GM23338 (cell line): Measurements from ENCODE around the gene THUMPD2. TPM values are rescaled to one million over a fixed set of nuclear protein-coding genes. Genes with fewer than 3 reads are reported as not detected.

Experiments used
- ATAC-seq: fragments of 200-7000 bp; cut with Tn5 transposase; 3 replicates; pipeline ENCODE4 v1.9.1; 2020
- DNase-seq: peaks from one replicate; pipeline ENCODE4 v3.0.0-alpha.2; 2015; ENCODE audit warnings: low spot score
- H2AFZ ChIP-seq: fragments of 200-600 bp; sonication (generic); 2 replicates; pipeline ENCODE4 v1.8.0; 2016; ENCODE audit warnings: antibody characterized with exemption, mild to moderate bottlenecking, moderate library complexity
- H3F3A ChIP-seq: fragments of 200-600 bp; sonication (generic); replicated peaks from 2 replicates; pipeline ENCODE4 v1.8.0; 2017; ENCODE audit warnings: antibody characterized with exemption, mixed run types, low read depth
- H3K27ac ChIP-seq: fragments of 200-600 bp; sonication (generic); 2 replicates; pipeline ENCODE4 v1.6.1; 2016; ENCODE audit warnings: low read depth
- H3K27me3 ChIP-seq: fragments of 200-600 bp; sonication (generic); 2 replicates; pipeline ENCODE4 v1.8.0; 2016; ENCODE audit warnings: mild to moderate bottlenecking, mixed run types, moderate library complexity; ENCODE audit not compliant: insufficient read depth
- H3K36me3 ChIP-seq: fragments of 200-600 bp; sonication (generic); 2 replicates; pipeline ENCODE4 v1.8.0; 2016; ENCODE audit warnings: mild to moderate bottlenecking; ENCODE audit not compliant: insufficient read depth
- H3K4me1 ChIP-seq: fragments of 200-600 bp; sonication (generic); 2 replicates; pipeline ENCODE4 v1.8.0; 2016; ENCODE audit warnings: mild to moderate bottlenecking, moderate library complexity; ENCODE audit not compliant: insufficient read depth
- H3K4me2 ChIP-seq: fragments of 200-600 bp; sonication (generic); 2 replicates; pipeline ENCODE4 v1.7.1; 2017; ENCODE audit warnings: mixed run types
- H3K4me3 ChIP-seq: fragments of 200-600 bp; sonication (generic); 2 replicates; pipeline ENCODE4 v1.6.1; 2016; ENCODE audit warnings: mixed run types
- H3K79me2 ChIP-seq: fragments of 200-600 bp; sonication (generic); replicated peaks from 2 replicates; pipeline ENCODE4 v1.8.0; 2017; ENCODE audit warnings: mild to moderate bottlenecking; ENCODE audit not compliant: insufficient read depth
- H3K9me2 ChIP-seq: fragments of 200-600 bp; sonication (generic); 2 replicates; pipeline ENCODE4 v1.8.0; 2017; ENCODE audit not compliant: insufficient read depth
- H4K20me1 ChIP-seq: fragments of 200-600 bp; sonication (generic); replicated peaks from 2 replicates; pipeline ENCODE4 v1.8.0; 2017; ENCODE audit warnings: mild to moderate bottlenecking; ENCODE audit not compliant: insufficient read depth
- H3K27ac Mint-ChIP-seq: 2 replicates; pipeline ENCODE4 v1.8.0; 2020; ENCODE audit warnings: inconsistent platforms, mild to moderate bottlenecking, moderate library complexity, mixed read lengths
- H3K27me3 Mint-ChIP-seq: 3 replicates; pipeline ENCODE4 v1.8.0; 2022; ENCODE audit warnings: low read depth, mild to moderate bottlenecking, moderate library complexity, mixed read lengths, inconsistent platforms; ENCODE audit not compliant: insufficient read depth, poor library complexity
- H3K36me3 Mint-ChIP-seq: 3 replicates; pipeline ENCODE4 v1.8.0; 2021; ENCODE audit warnings: low read depth, mild to moderate bottlenecking, inconsistent platforms, moderate library complexity, mixed read lengths
- H3K4me1 Mint-ChIP-seq: 3 replicates; pipeline ENCODE4 v1.8.0; 2020; ENCODE audit warnings: mild to moderate bottlenecking, inconsistent platforms, mixed read lengths
- H3K4me3 Mint-ChIP-seq: 3 replicates; pipeline ENCODE4 v1.8.0; 2021; ENCODE audit warnings: moderate library complexity, mild to moderate bottlenecking, inconsistent platforms, mixed read lengths
- H3K9me3 Mint-ChIP-seq: 3 replicates; pipeline ENCODE4 v1.8.0; 2020; ENCODE audit warnings: moderate library complexity, mild to moderate bottlenecking, inconsistent platforms, mixed read lengths
- CREB1 ChIP-seq: fragments of 250-450 bp; sonication (Bioruptor Pico); IDR thresholded peaks from 2 replicates; pipeline ENCODE4 v1.5.0; 2020; ENCODE audit warnings: low read depth, mild to moderate bottlenecking, moderate library complexity
- CTCF ChIP-seq, 2 experiments: fragments of 200-600 bp in 1 of 2; sonication (generic) in 1 of 2; conservative IDR thresholded peaks; 2 replicates each; pipeline versions ENCODE4 v1.5.1 to v1.6.1; 2016 to 2017; ENCODE audit warnings: antibody characterized with exemption in 2 of 2, low read depth in 2 of 2, mild to moderate bottlenecking in 2 of 2, moderate library complexity in 1 of 2
- ETS1 ChIP-seq: IDR thresholded peaks from 2 replicates; pipeline ENCODE4 v1.6.1; 2016; ENCODE audit warnings: antibody characterized with exemption
- EZH2 ChIP-seq: fragments of 200-600 bp; sonication (generic); IDR thresholded peaks from one replicate; pipeline ENCODE4 v1.8.0; 2017; ENCODE audit warnings: antibody characterized with exemption, mild to moderate bottlenecking, low read depth; ENCODE audit not compliant: unreplicated experiment
- EZH2phosphoT487 ChIP-seq: fragments of 200-600 bp; sonication (generic); IDR thresholded peaks from one replicate; pipeline ENCODE4 v1.8.1; 2018; ENCODE audit warnings: antibody characterized with exemption; ENCODE audit not compliant: unreplicated experiment
- JUNB ChIP-seq: IDR thresholded peaks from one replicate; pipeline ENCODE4 v1.6.1; 2016; ENCODE audit warnings: antibody characterized with exemption; ENCODE audit not compliant: unreplicated experiment
- NANOG ChIP-seq: IDR thresholded peaks from 2 replicates; pipeline ENCODE4 v1.6.1; 2016; ENCODE audit warnings: antibody characterized with exemption, borderline replicate concordance
- POLR2AphosphoS5 ChIP-seq: IDR thresholded peaks from 2 replicates; pipeline ENCODE4 v1.6.1; 2016; ENCODE audit warnings: antibody characterized with exemption, low read depth
- REST ChIP-seq: IDR thresholded peaks from one replicate; pipeline ENCODE4 v1.6.1; 2018; ENCODE audit warnings: antibody characterized with exemption; ENCODE audit not compliant: unreplicated experiment
- ZNF114 ChIP-seq: fragments of 250-450 bp; sonication (Bioruptor Pico); IDR thresholded peaks from 2 replicates; pipeline ENCODE4 v1.5.0; 2020; ENCODE audit warnings: mild to moderate bottlenecking, moderate library complexity
- ZNF331 ChIP-seq: fragments of 250-450 bp; sonication (Bioruptor Pico); IDR thresholded peaks from 2 replicates; pipeline ENCODE4 v1.5.0; 2020; ENCODE audit warnings: low read depth, mild to moderate bottlenecking, moderate library complexity
- polyA plus RNA-seq: library from polyadenylated mRNA; unstranded; fragments of >200 nt; fragmentation: Nextera tagmentation; extraction: Ambion mirVana; gene quantifications from 2 replicates; pipeline ENCODE4 v1.2.1, GENCODE V29; 2016
- total RNA-seq: library from RNA; depleted of rRNA; stranded (reverse); fragments of >200 nt; shearing (Covaris generic); gene quantifications from 2 replicates; pipeline ENCODE4 v1.2.3, GENCODE V29; 2014

The THUMPD2 gene
- total and polyA plus RNA-seq, 2 experiments from 2014 or later: 19.5 to 25.1 TPM

GRCh38 chr2:39803839-39804238 lies 24.8 kb upstream of the THUMPD2 start:
- Histone ChIP-seq H3K4me2 (no peak overlapping the region), H3K9me2 (peaks cover 7% of the 10 kb centered on the region; the same call in 1 of the 2 replicates), H3F3A (no peaks in the 10 kb centered on the region), H3K79me2 (no peaks in the 10 kb centered on the region), H3K36me3 (0 out of 2 replicates have a peak, but pooled peaks cover 3% of the 10 kb centered on the region), H3K4me1 (no peaks in the 10 kb centered on the region), H3K27me3 (no peaks in the 10 kb centered on the region), H2AFZ (no peak overlapping the region), H3K4me3 (no peak overlapping the region), H4K20me1 (no peaks in the 10 kb centered on the region), H3K27ac (no peak overlapping the region)
- ATAC-seq: no peak
- DNase-seq: no peak
- Mint-ChIP-seq H3K9me3 (peaks cover 46% of the 10 kb centered on the region), H3K4me1 (no peaks in the 10 kb centered on the region), H3K27ac (no peak overlapping the region), H3K27me3 (peaks cover 4% of the 10 kb centered on the region), H3K36me3 (peaks cover 23% of the 10 kb centered on the region; the same call in 2 of the 3 replicates), H3K4me3 (no peak overlapping the region)
- TF ChIP-seq ZNF114 (CRISPR knock-in tag) (no peak), CREB1 (no peak), JUNB (no peak), REST (no peak), NANOG (no peak), CTCF (conservative IDR thresholded peaks at IDR 0.05; ENCODE audit: low read depth in 2 of 2) (no peak)

- Histone ChIP-seq H3K4me1 (no peaks in the 10 kb centered on the region), H3F3A (no peaks in the 10 kb centered on the region), H3K36me3 (0 out of 2 replicates have a peak, but pooled peaks cover 3% of the 10 kb centered on the region), H4K20me1 (no peaks in the 10 kb centered on the region), H3K27ac (no peak overlapping the region), H3K27me3 (no peaks in the 10 kb centered on the region), H3K4me3 (no peak overlapping the region), H3K79me2 (no peaks in the 10 kb centered on the region), H3K4me2 (no peak overlapping the region), H2AFZ (no peak overlapping the region), H3K9me2 (peaks cover 7% of the 10 kb centered on the region; the same call in 1 of the 2 replicates)
- peaks cover 17% of the 10 kb centered on the region; the same call in 2 of the 3 replicates for H3K36me3 Mint-ChIP-seq
- no peak for ATAC-seq
- H3K27me3 Mint-ChIP-seq: peaks cover 4% of the 10 kb centered on the region
- no peak overlapping the region for H3K27ac Mint-ChIP-seq
- no peak overlapping the region for H3K4me3 Mint-ChIP-seq
- no peak for TF ChIP-seq EZH2phosphoT487
- TF ChIP-seq JUNB: no peak
- TF ChIP-seq POLR2AphosphoS5: no peak
- no peak for TF ChIP-seq CREB1
- no peak for TF ChIP-seq CTCF (conservative IDR thresholded peaks at IDR 0.05; ENCODE audit: low read depth in 2 of 2)
- no peak for TF ChIP-seq EZH2
- TF ChIP-seq NANOG: no peak
- TF ChIP-seq ZNF114 (CRISPR knock-in tag): no peak
- TF ChIP-seq ETS1: no peak
- no peak for TF ChIP-seq REST
- TF ChIP-seq ZNF331: no peak
- no peaks in the 10 kb centered on the region for H3K4me1 Mint-ChIP-seq
- DNase-seq: no peak
- peaks cover 27% of the 10 kb centered on the region for H3K9me3 Mint-ChIP-seq
These were observed 21.7 kb upstream of the THUMPD2 start for GRCh38 chr2:39800752-39801151.
